Stomach (tissue), 9 donors: ENCODE measurements around the gene IGDCC3. TPM values are rescaled to one million over a fixed set of nuclear protein-coding genes. Genes with fewer than 3 reads are reported as not detected.
A peak's percentile ranks its signal among the peaks of the same experiment; 100 is the strongest.

Experiments used
- DNase-seq, 2 donors: peaks; one replicate each; pipeline versions ENCODE4 v3.0.0 to v3.0.0-alpha.2; 2013 to 2019
- H3K27ac ChIP-seq, 5 donors: fragments of 200-600 bp in 4 of 5; sonication (generic) in 4 of 5; one replicate each; pipeline ENCODE4 v1.5.1; 2013 to 2019; ENCODE audit warnings: mild to moderate bottlenecking in 1 of 5, moderate library complexity in 1 of 5
- H3K27me3 ChIP-seq, 3 donors: fragments of 200-600 bp; sonication (generic); one replicate each; pipeline ENCODE4 v1.5.1; 2017 to 2019; ENCODE audit warnings: mixed run types in 1 of 3
- H3K36me3 ChIP-seq, 4 donors: fragments of 200-600 bp; sonication (generic); 1 replicate in 3 of 4; 2 replicates in 1 of 4; pipeline ENCODE4 v1.5.1; 2016 to 2019
- H3K4me1 ChIP-seq, 4 donors: fragments of 200-600 bp; sonication (generic); one replicate each; pipeline ENCODE4 v1.5.1; 2016 to 2019
- H3K4me3 ChIP-seq, 4 donors: fragments of 200-600 bp; sonication (generic) in 3 of 4; one replicate each; pipeline ENCODE4 v1.5.1; 2016 to 2019; ENCODE audit warnings: mild to moderate bottlenecking in 1 of 4
- H3K9me3 ChIP-seq, 4 donors: fragments of 200-600 bp; sonication (generic); one replicate each; pipeline ENCODE4 v1.5.1; 2016 to 2019
- EP300 ChIP-seq: sonication (generic); formaldehyde crosslinking; IDR thresholded peaks from one replicate; pipeline ENCODE4 v1.6.1; 2017; ENCODE audit warnings: antibody characterized with exemption
- POLR2A ChIP-seq, 4 donors: fragments of 450-650 bp; IDR thresholded peaks; one replicate each; pipeline ENCODE4 v1.6.1; 2016; ENCODE audit warnings: antibody characterized with exemption in 4 of 4, control low read depth in 2 of 4, mild to moderate bottlenecking in 1 of 4, moderate library complexity in 1 of 4
- POLR2AphosphoS5 ChIP-seq, 3 donors: sonication (generic); formaldehyde crosslinking; IDR thresholded peaks; one replicate each; pipeline ENCODE4 v1.6.1; 2016; ENCODE audit warnings: antibody characterized with exemption in 3 of 3
- WGBS, 5 donors: extraction: QIAGEN DNeasy Blood & Tissue Kit in 3 of 5; methylation state at CpG; one replicate each; pipeline versions ENCODE4 v1.1.5 to v1.1.7; 2013 to 2018; 5-methylcytosine and 5-hydroxymethylcytosine counted together
- intact Hi-C: fragments of 100-400 bp; cut with DNase I; formaldehyde crosslinking; loops from one replicate; pipeline ENCODE4 v1.15.1; 2023; ENCODE audit warnings: low total_unique reads
- polyA plus RNA-seq, 3 donors: library from polyadenylated mRNA; stranded (reverse); fragments of 200-250 nt; gene quantifications; one replicate each; pipeline ENCODE4 v1.2.3, GENCODE V29; 2013
- total RNA-seq, 5 donors: library from RNA; depleted of rRNA; stranded (reverse); fragments of >200 nt; gene quantifications; one replicate each; pipeline versions ENCODE4 v1.1.0 to v1.2.3, GENCODE V29; 2014 to 2016
- TF ChIP-seq, protein P1 (sequence below), 7 experiments: fragments of 450-650 bp in 4 of 7; fragments of 200-600 bp in 3 of 7; sonication (generic) in 3 of 7; IDR thresholded peaks; one replicate each; pipeline ENCODE4 v1.5.1; 2016 to 2019; ENCODE audit warnings: antibody characterized with exemption in 7 of 7, control low read depth in 2 of 7, mild to moderate bottlenecking in 1 of 7
- donor health status: healthy with polysubstance abuse.
- donor health status: Bipolar disorder and iron deficiency.
- donor health status: healthy.

Gene IGDCC3
- total and polyA plus RNA-seq, 8 donors, result 0.08 to 5.8 (median 0.89) TPM; not detected in 4

DNA sequence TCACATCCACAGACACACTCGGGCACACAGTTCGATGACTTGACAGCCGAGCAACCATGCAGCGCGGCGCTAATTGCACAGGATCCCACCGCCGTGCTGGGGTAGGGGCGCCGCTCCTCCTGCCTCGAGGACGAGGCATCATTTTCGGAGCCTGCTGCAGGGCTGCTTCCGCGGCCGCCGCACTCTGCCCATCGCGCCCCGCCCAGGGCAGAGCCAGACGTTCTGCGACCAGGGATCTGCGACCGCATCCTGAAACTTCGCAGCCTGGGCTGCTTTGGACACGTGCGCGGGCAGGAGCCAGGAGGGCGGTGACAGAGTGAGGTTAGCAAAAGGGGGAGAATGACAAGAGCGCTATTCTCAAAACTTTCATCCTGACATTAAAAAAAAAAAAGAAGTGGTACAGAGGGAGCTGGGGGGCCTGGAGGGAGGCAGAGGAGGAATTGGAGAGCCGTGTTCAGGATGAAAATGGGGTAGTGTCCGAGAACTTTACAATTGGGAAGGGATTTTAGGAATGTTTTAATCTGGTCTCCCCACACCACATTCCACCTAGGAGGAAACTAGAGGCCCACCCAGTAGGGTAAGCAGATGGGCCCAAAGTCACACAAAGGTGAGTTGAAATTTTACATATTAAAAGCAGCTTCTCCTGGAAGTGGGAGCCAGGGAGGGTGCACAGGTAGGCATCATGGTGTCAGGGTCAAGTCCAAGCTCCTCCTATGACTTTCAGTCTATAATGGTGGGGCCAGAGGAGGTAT lies 15.9 kb downstream of the IGDCC3 start:
- DNase-seq, result no peak
- Histone ChIP-seq H3K9me3 (no peaks in the 10 kb centered on the region), H3K27me3 (peaks cover 0 to 41% (median 6%) of the 10 kb centered on the region in 3 donors), H3K4me3 (no peak overlapping the region), H3K4me1 (no peaks in the 10 kb centered on the region), H3K36me3 (no peaks in the 10 kb centered on the region), H3K27ac (no peak overlapping the region)
- intact Hi-C loops, result no loop called here
- TF ChIP-seq EP300 (no peak), POLR2A (IDR thresholded peaks at IDR 0.05) (no peak), POLR2AphosphoS5 (IDR thresholded peaks at IDR 0.05) (no peak)
- TF ChIP-seq, protein P1, sequence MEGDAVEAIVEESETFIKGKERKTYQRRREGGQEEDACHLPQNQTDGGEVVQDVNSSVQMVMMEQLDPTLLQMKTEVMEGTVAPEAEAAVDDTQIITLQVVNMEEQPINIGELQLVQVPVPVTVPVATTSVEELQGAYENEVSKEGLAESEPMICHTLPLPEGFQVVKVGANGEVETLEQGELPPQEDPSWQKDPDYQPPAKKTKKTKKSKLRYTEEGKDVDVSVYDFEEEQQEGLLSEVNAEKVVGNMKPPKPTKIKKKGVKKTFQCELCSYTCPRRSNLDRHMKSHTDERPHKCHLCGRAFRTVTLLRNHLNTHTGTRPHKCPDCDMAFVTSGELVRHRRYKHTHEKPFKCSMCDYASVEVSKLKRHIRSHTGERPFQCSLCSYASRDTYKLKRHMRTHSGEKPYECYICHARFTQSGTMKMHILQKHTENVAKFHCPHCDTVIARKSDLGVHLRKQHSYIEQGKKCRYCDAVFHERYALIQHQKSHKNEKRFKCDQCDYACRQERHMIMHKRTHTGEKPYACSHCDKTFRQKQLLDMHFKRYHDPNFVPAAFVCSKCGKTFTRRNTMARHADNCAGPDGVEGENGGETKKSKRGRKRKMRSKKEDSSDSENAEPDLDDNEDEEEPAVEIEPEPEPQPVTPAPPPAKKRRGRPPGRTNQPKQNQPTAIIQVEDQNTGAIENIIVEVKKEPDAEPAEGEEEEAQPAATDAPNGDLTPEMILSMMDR (IDR thresholded peaks at IDR 0.05), result no peak
- WGBS, 5 donors, result 73 to 79% (median 78%) methylated on average over 21 to 32 of the region's 32 CpGs

DNA sequence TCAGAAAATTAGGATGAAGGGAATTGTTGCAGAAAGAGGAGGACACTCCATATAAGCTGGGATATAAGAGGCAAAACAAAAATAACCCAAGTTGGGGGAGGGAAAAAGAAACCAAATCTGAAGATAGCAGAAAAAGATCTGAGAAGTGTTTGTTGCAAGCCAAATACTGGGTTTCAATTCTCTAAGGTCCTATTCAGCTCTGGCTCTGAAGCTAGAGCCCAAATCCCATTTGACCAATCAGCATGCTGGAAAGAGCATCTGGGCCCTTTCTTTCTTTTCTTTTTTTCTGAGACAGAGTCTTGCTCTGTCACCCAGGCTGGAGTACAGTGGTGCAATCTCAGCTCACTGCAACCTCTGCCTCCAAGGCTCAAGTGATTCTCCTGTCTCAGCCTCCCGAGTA lies 17.3 kb downstream of the IGDCC3 start:
- Histone ChIP-seq H3K36me3 (no peaks in the 10 kb centered on the region), H3K9me3 (no peaks in the 10 kb centered on the region), H3K4me3 (no peak overlapping the region), H3K27me3 (peaks cover 0 to 55% (median 17%) of the 10 kb centered on the region in 3 donors), H3K4me1 (peaks cover 6 to 9% (median 7%) of the 10 kb centered on the region in 4 donors), H3K27ac (no peak overlapping the region)
- 87 to 97% (median 91%) methylated on average over 1 of the region's 1 CpG for WGBS, 5 donors
- no peak for TF ChIP-seq POLR2A (IDR thresholded peaks at IDR 0.05)
- TF ChIP-seq, protein P1 (IDR thresholded peaks at IDR 0.05), result no peak
- no peak for TF ChIP-seq POLR2AphosphoS5 (IDR thresholded peaks at IDR 0.05)
- no peak for TF ChIP-seq EP300
- DNase-seq, result no peak
- intact Hi-C loops, result no loop called here

DNA sequence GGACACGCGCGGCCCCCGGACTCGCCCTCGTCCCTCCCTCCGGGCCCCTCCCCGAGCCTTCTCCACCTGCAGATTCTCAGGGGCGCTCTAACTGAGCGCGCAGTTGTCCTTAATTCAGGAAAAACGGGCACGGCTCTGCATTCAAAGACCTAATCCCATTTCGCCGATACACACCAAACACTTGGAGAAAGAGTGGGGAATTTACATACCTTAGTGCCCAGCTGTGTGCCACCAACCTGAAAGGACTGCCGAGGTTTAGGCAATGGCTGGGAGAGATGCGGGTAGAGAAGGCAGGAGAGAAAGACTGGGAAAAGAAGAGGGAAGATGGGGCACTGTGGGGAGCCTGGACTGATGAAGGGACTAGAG lies 21.8 kb downstream of the IGDCC3 start:
- no peak for TF ChIP-seq EP300

DNA sequence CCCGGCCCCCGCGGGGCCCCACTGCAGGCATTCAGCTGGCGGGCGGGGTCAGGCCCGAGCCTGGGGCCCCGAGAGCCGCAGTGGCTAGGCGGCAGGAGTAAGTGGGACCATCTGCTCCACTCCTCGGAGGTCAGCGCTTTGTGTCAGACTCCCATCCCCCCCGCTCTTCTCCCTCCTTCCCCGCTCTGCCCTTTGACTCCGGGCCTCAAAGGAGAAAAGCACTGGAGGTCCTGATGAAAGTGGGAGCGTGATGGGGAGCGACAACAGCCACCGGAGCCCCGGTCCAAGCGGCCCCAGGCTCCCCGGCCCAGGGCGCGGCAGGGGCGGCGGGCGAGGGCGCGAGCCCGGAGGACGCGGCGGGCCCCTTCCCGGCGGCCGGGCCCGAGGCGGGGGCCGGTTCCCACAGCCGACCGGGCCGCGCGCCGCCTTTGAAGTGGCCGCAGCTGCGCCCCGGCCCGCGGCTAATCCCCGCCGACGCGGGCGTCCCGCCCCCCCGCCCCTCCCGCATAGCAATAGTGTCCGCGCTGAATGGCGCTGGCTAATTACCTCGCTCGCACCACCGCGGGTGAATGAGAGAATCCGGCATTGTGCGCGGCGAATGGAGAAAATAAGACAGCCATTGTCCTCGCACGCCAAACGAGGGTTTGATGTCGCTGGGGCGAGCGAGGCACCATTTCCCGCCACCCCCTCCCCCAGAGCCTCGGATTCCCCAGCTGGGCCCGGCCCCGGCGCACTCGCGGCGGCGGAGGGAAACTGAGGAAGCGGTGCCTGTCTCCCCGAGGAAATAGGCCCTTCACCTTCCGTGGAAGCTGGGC lies 22.4 kb downstream of the IGDCC3 start:
- peaks cover 0 to 15% (median 0%) of the 10 kb centered on the region in 4 donors for H3K9me3 ChIP-seq
- TF ChIP-seq, protein P1 (IDR thresholded peaks at IDR 0.05), result no peak
- TF ChIP-seq EP300, result no peak
- TF ChIP-seq POLR2A (IDR thresholded peaks at IDR 0.05), result no peak
- TF ChIP-seq POLR2AphosphoS5 (IDR thresholded peaks at IDR 0.05), result no peak
- no peaks in the 10 kb centered on the region for H3K36me3 ChIP-seq
- H3K4me1 ChIP-seq, result peaks cover 6 to 16% (median 12%) of the 10 kb centered on the region in 4 donors
- peak overlapping the region; percentile 40 to 55 (median 48) for H3K4me3 ChIP-seq
- H3K27me3 ChIP-seq, result peaks cover 0 to 48% (median 25%) of the 10 kb centered on the region in 3 donors
- WGBS, 5 donors, result 2 to 5% (median 3%) methylated on average over 21 to 85 of the region's 85 CpGs
- peak in 1 of 2 donors; percentile 57 for DNase-seq
- no peak overlapping the region for H3K27ac ChIP-seq
- intact Hi-C loops, result no loop called here

More for the DNA sequence above, 21.8 kb downstream of the IGDCC3 start:
- Histone ChIP-seq H3K9me3 (peaks cover 0 to 15% (median 0%) of the 10 kb centered on the region in 4 donors), H3K4me3 (peak overlapping the region; percentile 40 to 55 (median 48)), H3K4me1 (peaks cover 6 to 16% (median 12%) of the 10 kb centered on the region in 4 donors), H3K36me3 (no peaks in the 10 kb centered on the region), H3K27me3 (peaks cover 0 to 48% (median 25%) of the 10 kb centered on the region in 3 donors), H3K27ac (no peak overlapping the region)
- 18 to 42% (median 20%) methylated on average over 8 to 17 of the region's 17 CpGs for WGBS, 5 donors
- no peak for DNase-seq
- intact Hi-C loops, result no loop called here
